GM12878 (cell line): ENCODE data around the gene PRDM2. TPM values are rescaled to one million over a fixed set of nuclear protein-coding genes. Genes with fewer than 3 reads are reported as not detected.

Experiments
- ATAC-seq: fragments of 200-7000 bp; cut with Tn5 transposase; 3 replicates; pipeline ENCODE4 v1.9.1; 2020; ENCODE audit warnings: mild to moderate bottlenecking, moderate library complexity
- BruUV-seq: library from RNA; stranded (reverse); fragments of 400-500 nt; replicated peaks from 2 replicates; lab custom pipeline; 2021; lab: Mats Ljungman, UMichigan
- CTCF ChIA-PET: fragments of 300-600 bp; sonication (Branson Sonifier 250); formaldehyde crosslinking; extraction: SDS; loops from one replicate; lab custom pipeline; 2021; ENCODE audit warnings: inconsistent platforms; lab: Yijun Ruan, JAX
- POLR2A ChIA-PET: fragments of 350-600 bp; formaldehyde crosslinking; extraction: SDS; loops from one replicate; lab custom pipeline; 2021; ENCODE audit warnings: inconsistent platforms; lab: Charles Lee
- RAD21 ChIA-PET: fragments of 300-600 bp; sonication (Branson Sonifier 250); formaldehyde crosslinking; loops from one replicate; lab custom pipeline; 2023; ENCODE audit warnings: antibody characterized with exemption; ENCODE audit not compliant: unreplicated experiment; lab: Charles Lee
- SMC1A ChIA-PET: fragments of 300-600 bp; sonication (Branson Sonifier 250); formaldehyde crosslinking; loops from one replicate; lab custom pipeline; 2023; ENCODE audit not compliant: unreplicated experiment, uncharacterized antibody; lab: Charles Lee
- DNase-seq: peaks from one replicate; pipeline ENCODE4 v3.0.0-alpha.2; 2011; ENCODE audit warnings: low read depth, low spot score
- FAIRE-seq: peaks from 3 replicates; lab custom pipeline; 2011; peaks lifted over from hg19 to GRCh38; lab: Jason Lieb, UNC
- H2AFZ ChIP-seq: 2 replicates; pipeline ENCODE4 v1.6.0; 2011; ENCODE audit warnings: low read depth, low read length, control low read depth; ENCODE audit not compliant: control insufficient read depth
- H3K27ac ChIP-seq: 2 replicates; pipeline ENCODE4 v1.5.1; 2011; ENCODE audit warnings: control low read depth; ENCODE audit not compliant: control insufficient read depth, insufficient read depth
- H3K27me3 ChIP-seq, 2 experiments: replicated peaks in 1 of 2; 2 replicates each; pipeline versions ENCODE4 v1.6.0 to v1.6.1; 2011; ENCODE audit warnings: low read length in 1 of 2; ENCODE audit not compliant: control insufficient read depth in 2 of 2, insufficient read depth in 2 of 2
- H3K36me3 ChIP-seq, 2 experiments: 2 replicates each; pipeline ENCODE4 v1.5.1; 2011; ENCODE audit warnings: low read length in 1 of 2; ENCODE audit not compliant: control insufficient read depth in 2 of 2, insufficient read depth in 2 of 2
- H3K4me1 ChIP-seq: 2 replicates; pipeline ENCODE4 v1.6.1; 2011; ENCODE audit warnings: mild to moderate bottlenecking, low read length, moderate library complexity, mixed read lengths; ENCODE audit not compliant: control insufficient read depth, insufficient read depth
- H3K4me2 ChIP-seq: 2 replicates; pipeline ENCODE4 v1.6.0; 2011; ENCODE audit warnings: control low read depth; ENCODE audit not compliant: control insufficient read depth, insufficient read depth
- H3K4me3 ChIP-seq: fragments of 200-600 bp; sonication (generic); 2 replicates; pipeline ENCODE4 v1.5.1; 2016
- H3K79me2 ChIP-seq: 2 replicates; pipeline ENCODE4 v1.6.0; 2011; ENCODE audit warnings: low read length; ENCODE audit not compliant: control insufficient read depth, insufficient read depth
- H3K9ac ChIP-seq: 2 replicates; pipeline ENCODE4 v1.8.0; 2011; ENCODE audit warnings: low read length, control low read depth, mixed read lengths; ENCODE audit not compliant: control insufficient read depth, insufficient read depth
- H3K9me3 ChIP-seq: replicated peaks from 3 replicates; pipeline ENCODE4 v1.5.1; 2011; ENCODE audit warnings: mild to moderate bottlenecking, low read length; ENCODE audit not compliant: control insufficient read depth, insufficient read depth
- H4K20me1 ChIP-seq: 2 replicates; pipeline ENCODE4 v1.6.0; 2011; ENCODE audit not compliant: control insufficient read depth, insufficient read depth
- ASH2L ChIP-seq: fragments of 300-600, 200-600 bp; sonication (generic); IDR thresholded peaks from 2 replicates; pipeline ENCODE4 v1.6.1; 2017; ENCODE audit warnings: low read depth, mild to moderate bottlenecking, borderline replicate concordance
- BMI1 ChIP-seq: fragments of 450-650 bp; IDR thresholded peaks from 2 replicates; pipeline ENCODE4 v1.6.1; 2016; ENCODE audit warnings: mild to moderate bottlenecking, moderate library complexity, borderline replicate concordance
- CBX3 ChIP-seq: fragments of 200-600 bp; sonication (generic); IDR thresholded peaks from 2 replicates; pipeline ENCODE4 v1.6.1; 2016; ENCODE audit warnings: low read depth, borderline replicate concordance
- ELK1 ChIP-seq: IDR thresholded peaks from 2 replicates; pipeline ENCODE4 v1.6.1; 2012; ENCODE audit warnings: low read depth, low read length, improper control_type of control experiment
- ZNF687 ChIP-seq: fragments of 450-650 bp; IDR thresholded peaks from 2 replicates; pipeline ENCODE4 v1.6.1; 2017; ENCODE audit warnings: mild to moderate bottlenecking, moderate library complexity
- WGBS: methylation state at CpG from one replicate; pipeline ENCODE4 v1.1.6; 2016; ENCODE audit warnings: low lambda C conversion rate; ENCODE audit not compliant: insufficient replicate concordance, insufficient coverage; ENCODE audit errors: missing lambda C conversion rate; 5-methylcytosine and 5-hydroxymethylcytosine counted together
- in situ Hi-C: fragments of 300-500 bp; cut with MboI; formaldehyde crosslinking; loops from 9 replicates; pipeline ENCODE4 v1.14.3; 2018; ENCODE audit warnings: mixed read lengths
- intact Hi-C: fragments of 100-400 bp; cut with micrococcal nuclease; formaldehyde crosslinking; loops from one replicate; pipeline ENCODE4 v1.14.2; 2022; ENCODE audit not compliant: unreplicated experiment
- polyA plus RNA-seq, 11 experiments: library from polyadenylated mRNA; depleted of rRNA in 4 of 11; unstranded in 6 of 11; stranded (reverse) in 5 of 11; fragments of >200 nt; fragmentation: Nextera tagmentation in 4 of 11; fragmentation: Illumina TruSeq in 1 of 11; extraction: Ambion mirVana in 4 of 11; extraction: Trizol in 1 of 11; gene quantifications; 1 replicate in 1 of 11; 2 replicates in 10 of 11; pipeline versions ENCODE4 v1.2.1 to v1.2.3, GENCODE V29; 2011 to 2016; ENCODE audit warnings: inconsistent platforms in 2 of 11, missing spikeins in 2 of 11, low read depth in 1 of 11
- total RNA-seq, 4 experiments: library from RNA; depleted of rRNA in 3 of 4; stranded (reverse); fragments of >200 nt in 3 of 4; fragmentation: Illumina TruSeq in 1 of 4; extraction: Trizol in 1 of 4; gene quantifications; 2 replicates each; pipeline versions ENCODE4 v1.2.1 to v1.2.3, GENCODE V29; 2013 to 2021
- TF ChIP-seq, protein P1 (sequence below): fragments of 450-650 bp; IDR thresholded peaks from 2 replicates; pipeline ENCODE4 v1.6.1; 2014; ENCODE audit warnings: mild to moderate bottlenecking
- TF ChIP-seq, protein P2 (sequence below): fragments of 450-650 bp; IDR thresholded peaks from 2 replicates; pipeline ENCODE4 v1.6.1; 2016; ENCODE audit warnings: mild to moderate bottlenecking
- TF ChIP-seq, protein P3 (sequence below): fragments of 450-650 bp; IDR thresholded peaks from 2 replicates; pipeline ENCODE4 v1.6.1; 2017; ENCODE audit warnings: antibody characterized with exemption, mild to moderate bottlenecking, moderate library complexity

The PRDM2 gene
- total and polyA plus RNA-seq, 10 of the 15 experiments (the other 5 are each of a cell fraction or from before 2014, with no cell fraction given), result 8.4 to 45.1 (median 23.5) TPM

DNA sequence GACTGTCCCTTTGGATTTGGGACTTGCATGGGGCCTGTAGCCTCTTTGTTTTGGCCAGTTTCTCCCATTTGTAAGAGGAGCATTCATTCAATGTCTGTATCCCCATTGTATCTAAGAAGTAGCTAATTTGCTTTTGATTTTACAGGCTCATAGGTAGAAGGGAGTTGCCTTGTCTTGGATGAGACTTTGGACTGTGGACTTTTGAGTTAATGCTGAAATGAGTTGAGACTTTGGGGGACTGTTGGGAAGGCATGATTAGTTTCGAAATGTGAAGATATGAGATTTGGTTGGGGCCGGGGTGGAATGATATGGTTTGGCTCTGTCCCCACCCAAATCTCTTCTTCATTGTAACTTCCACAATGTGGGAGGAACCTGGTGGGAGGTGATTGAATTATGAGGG, 151.7 kb downstream of the PRDM2 start:
- Histone ChIP-seq H3K4me3 (no peak overlapping the region), H2AFZ (no peak overlapping the region), H3K27ac (no peak overlapping the region), H3K36me3 (no peaks in the 10 kb centered on the region), H3K79me2 (no peaks in the 10 kb centered on the region), H4K20me1 (no peaks in the 10 kb centered on the region), H3K4me1 (no peaks in the 10 kb centered on the region), H3K9ac (no peak overlapping the region), H3K9me3 (no peaks in the 10 kb centered on the region; the same call in 2 of the 3 replicates), H3K27me3 (no peaks in the 10 kb centered on the region), H3K4me2 (no peak overlapping the region)
- DNase-seq (no peak), ATAC-seq (no peak), FAIRE-seq (no peak)
- ChIA-PET SMC1A (no interaction called here), POLR2A (no interaction called here), CTCF (no interaction called here), RAD21 (no interaction called here)
- TF ChIP-seq CBX3 (no peak), BMI1 (no peak), ZNF687 (no peak), ASH2L (no peak), ELK1 (no peak)
- TF ChIP-seq, protein P1, sequence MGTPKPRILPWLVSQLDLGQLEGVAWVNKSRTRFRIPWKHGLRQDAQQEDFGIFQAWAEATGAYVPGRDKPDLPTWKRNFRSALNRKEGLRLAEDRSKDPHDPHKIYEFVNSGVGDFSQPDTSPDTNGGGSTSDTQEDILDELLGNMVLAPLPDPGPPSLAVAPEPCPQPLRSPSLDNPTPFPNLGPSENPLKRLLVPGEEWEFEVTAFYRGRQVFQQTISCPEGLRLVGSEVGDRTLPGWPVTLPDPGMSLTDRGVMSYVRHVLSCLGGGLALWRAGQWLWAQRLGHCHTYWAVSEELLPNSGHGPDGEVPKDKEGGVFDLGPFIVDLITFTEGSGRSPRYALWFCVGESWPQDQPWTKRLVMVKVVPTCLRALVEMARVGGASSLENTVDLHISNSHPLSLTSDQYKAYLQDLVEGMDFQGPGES, result no peak
- TF ChIP-seq, protein P2, sequence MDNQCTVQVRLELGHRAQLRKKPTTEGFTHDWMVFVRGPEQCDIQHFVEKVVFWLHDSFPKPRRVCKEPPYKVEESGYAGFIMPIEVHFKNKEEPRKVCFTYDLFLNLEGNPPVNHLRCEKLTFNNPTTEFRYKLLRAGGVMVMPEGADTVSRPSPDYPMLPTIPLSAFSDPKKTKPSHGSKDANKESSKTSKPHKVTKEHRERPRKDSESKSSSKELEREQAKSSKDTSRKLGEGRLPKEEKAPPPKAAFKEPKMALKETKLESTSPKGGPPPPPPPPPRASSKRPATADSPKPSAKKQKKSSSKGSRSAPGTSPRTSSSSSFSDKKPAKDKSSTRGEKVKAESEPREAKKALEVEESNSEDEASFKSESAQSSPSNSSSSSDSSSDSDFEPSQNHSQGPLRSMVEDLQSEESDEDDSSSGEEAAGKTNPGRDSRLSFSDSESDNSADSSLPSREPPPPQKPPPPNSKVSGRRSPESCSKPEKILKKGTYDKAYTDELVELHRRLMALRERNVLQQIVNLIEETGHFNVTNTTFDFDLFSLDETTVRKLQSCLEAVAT, result no peak
- TF ChIP-seq, protein P3, sequence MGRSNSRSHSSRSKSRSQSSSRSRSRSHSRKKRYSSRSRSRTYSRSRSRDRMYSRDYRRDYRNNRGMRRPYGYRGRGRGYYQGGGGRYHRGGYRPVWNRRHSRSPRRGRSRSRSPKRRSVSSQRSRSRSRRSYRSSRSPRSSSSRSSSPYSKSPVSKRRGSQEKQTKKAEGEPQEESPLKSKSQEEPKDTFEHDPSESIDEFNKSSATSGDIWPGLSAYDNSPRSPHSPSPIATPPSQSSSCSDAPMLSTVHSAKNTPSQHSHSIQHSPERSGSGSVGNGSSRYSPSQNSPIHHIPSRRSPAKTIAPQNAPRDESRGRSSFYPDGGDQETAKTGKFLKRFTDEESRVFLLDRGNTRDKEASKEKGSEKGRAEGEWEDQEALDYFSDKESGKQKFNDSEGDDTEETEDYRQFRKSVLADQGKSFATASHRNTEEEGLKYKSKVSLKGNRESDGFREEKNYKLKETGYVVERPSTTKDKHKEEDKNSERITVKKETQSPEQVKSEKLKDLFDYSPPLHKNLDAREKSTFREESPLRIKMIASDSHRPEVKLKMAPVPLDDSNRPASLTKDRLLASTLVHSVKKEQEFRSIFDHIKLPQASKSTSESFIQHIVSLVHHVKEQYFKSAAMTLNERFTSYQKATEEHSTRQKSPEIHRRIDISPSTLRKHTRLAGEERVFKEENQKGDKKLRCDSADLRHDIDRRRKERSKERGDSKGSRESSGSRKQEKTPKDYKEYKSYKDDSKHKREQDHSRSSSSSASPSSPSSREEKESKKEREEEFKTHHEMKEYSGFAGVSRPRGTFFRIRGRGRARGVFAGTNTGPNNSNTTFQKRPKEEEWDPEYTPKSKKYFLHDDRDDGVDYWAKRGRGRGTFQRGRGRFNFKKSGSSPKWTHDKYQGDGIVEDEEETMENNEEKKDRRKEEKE, result no peak
- 30% methylated on average over 2 of the region's 2 CpGs for WGBS
- BruUV-seq, result no TSS peak
- in situ Hi-C loops, result no loop called here
- intact Hi-C loops, result no loop called here
